Kidney epithelial cell (primary cell): ENCODE data around the gene PCBP1. TPM values are rescaled to one million over a fixed set of nuclear protein-coding genes. Genes with fewer than 3 reads are reported as not detected.

Experiments
- DNase-seq: peaks from one replicate; pipeline ENCODE4 v3.0.0-alpha.2; 2010; ENCODE audit warnings: low read depth
- H3K27me3 ChIP-seq: 2 replicates; pipeline ENCODE4 v1.6.0; 2011; ENCODE audit warnings: low read length; ENCODE audit not compliant: control insufficient read depth, insufficient read depth
- H3K36me3 ChIP-seq: 2 replicates; pipeline ENCODE4 v1.5.1; 2011; ENCODE audit warnings: low read length; ENCODE audit not compliant: control insufficient read depth, insufficient read depth
- H3K4me3 ChIP-seq: 2 replicates; pipeline ENCODE4 v1.5.1; 2011; ENCODE audit warnings: low read depth, mild to moderate bottlenecking, control low read depth, low read length
- total RNA-seq: library from RNA; depleted of rRNA; stranded (reverse); fragments of >200 nt; gene quantifications from 2 replicates; pipeline ENCODE4 v1.2.3, GENCODE V29; 2015
- TF ChIP-seq, protein P1 (sequence below): IDR thresholded peaks from 2 replicates; pipeline ENCODE4 v1.5.1; 2011; ENCODE audit warnings: mild to moderate bottlenecking, moderate library complexity, low read length, control low read depth, inconsistent platforms; ENCODE audit not compliant: insufficient read depth, poor library complexity, severe bottlenecking

The PCBP1 gene
- total RNA-seq, 1 donor from 2014 or later: 144 TPM

DNA sequence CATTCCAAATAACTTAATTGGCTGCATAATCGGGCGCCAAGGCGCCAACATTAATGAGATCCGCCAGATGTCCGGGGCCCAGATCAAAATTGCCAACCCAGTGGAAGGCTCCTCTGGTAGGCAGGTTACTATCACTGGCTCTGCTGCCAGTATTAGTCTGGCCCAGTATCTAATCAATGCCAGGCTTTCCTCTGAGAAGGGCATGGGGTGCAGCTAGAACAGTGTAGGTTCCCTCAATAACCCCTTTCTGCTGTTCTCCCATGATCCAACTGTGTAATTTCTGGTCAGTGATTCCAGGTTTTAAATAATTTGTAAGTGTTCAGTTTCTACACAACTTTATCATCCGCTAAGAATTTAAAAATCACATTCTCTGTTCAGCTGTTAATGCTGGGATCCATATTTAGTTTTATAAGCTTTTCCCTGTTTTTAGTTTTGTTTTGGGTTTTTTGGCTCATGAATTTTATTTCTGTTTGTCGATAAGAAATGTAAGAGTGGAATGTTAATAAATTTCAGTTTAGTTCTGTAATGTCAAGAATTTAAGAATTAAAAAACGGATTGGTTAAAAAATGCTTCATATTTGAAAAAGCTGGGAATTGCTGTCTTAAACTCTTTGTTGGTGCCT is 1.4 kb downstream of the PCBP1 start:
- TF ChIP-seq, protein P1, sequence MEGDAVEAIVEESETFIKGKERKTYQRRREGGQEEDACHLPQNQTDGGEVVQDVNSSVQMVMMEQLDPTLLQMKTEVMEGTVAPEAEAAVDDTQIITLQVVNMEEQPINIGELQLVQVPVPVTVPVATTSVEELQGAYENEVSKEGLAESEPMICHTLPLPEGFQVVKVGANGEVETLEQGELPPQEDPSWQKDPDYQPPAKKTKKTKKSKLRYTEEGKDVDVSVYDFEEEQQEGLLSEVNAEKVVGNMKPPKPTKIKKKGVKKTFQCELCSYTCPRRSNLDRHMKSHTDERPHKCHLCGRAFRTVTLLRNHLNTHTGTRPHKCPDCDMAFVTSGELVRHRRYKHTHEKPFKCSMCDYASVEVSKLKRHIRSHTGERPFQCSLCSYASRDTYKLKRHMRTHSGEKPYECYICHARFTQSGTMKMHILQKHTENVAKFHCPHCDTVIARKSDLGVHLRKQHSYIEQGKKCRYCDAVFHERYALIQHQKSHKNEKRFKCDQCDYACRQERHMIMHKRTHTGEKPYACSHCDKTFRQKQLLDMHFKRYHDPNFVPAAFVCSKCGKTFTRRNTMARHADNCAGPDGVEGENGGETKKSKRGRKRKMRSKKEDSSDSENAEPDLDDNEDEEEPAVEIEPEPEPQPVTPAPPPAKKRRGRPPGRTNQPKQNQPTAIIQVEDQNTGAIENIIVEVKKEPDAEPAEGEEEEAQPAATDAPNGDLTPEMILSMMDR: no peak
- Histone ChIP-seq H3K36me3 (no peaks in the 10 kb centered on the region), H3K4me3 (peak overlapping the region; percentile 94), H3K27me3 (no peaks in the 10 kb centered on the region)
- no peak for DNase-seq

DNA sequence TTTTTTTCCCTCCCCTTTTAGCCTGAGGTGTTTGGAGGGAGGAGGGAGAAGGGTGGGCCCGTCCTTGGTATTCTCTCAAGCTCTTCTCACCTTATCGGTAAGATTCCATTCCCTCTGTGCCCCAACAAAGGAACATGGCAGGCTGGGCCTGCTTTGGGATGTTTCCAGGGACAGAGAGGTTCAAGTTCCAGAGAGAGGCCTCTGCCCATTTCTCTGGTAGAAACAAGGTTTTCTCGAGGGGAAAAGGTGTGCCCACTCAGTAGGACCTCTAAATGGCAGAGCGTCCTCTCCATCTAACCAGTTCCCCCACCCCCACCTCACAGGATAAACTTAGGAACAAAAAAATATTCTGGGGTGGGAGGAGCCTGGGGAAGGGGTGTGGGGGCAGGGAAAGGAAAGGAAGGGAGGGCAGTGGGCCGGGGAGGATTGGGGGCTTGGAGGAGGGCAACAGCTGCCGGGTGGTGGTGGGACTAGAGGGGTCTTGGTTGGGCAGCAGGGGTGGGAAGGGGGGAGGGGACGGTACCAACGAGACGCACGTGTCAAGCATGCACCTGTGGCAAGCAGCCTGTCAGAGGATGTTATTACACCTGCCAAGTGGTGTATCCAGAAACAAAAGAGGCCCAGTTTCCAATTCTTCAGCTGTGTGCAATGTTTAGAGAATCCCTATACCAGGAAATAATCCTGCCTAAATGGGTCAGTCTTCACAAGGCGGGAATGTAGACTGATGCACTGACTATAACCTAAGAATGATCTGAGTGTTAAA is 2.1 kb downstream of the PCBP1 start:
- DNase-seq: no peak
- TF ChIP-seq, protein P1: no peak
- H3K27me3 ChIP-seq: no peaks in the 10 kb centered on the region
- H3K4me3 ChIP-seq: peak overlapping the region; percentile 94
- H3K36me3 ChIP-seq: no peaks in the 10 kb centered on the region

DNA sequence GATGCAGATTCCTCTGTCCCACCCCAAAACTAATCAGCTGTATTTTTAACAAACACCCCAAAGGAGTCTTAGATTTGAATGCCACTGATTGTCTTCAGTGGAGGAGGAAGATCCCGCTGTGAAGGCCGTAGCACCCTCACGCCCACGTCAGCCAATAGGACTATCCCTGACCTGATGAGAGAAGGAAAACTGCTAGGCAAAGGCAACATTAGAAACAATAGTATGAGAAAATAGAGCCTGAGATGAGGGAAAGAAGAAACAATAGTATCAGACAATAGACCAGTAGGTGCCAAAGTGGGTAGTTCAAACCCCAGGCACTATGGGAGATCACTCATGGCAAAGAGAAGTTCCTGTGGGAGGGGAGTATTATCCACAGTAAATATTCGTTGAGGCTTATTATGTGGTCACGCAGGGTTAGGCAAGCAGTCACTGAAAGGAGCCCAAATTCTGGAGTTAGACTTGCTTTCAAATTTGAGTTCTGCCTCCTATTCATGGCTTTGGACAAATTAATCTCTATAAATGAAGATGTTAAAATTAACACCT is 2.8 kb downstream of the PCBP1 start:
- no peak for DNase-seq
- Histone ChIP-seq H3K36me3 (no peaks in the 10 kb centered on the region), H3K27me3 (no peaks in the 10 kb centered on the region), H3K4me3 (no peak overlapping the region)
- TF ChIP-seq, protein P1: no peak

DNA sequence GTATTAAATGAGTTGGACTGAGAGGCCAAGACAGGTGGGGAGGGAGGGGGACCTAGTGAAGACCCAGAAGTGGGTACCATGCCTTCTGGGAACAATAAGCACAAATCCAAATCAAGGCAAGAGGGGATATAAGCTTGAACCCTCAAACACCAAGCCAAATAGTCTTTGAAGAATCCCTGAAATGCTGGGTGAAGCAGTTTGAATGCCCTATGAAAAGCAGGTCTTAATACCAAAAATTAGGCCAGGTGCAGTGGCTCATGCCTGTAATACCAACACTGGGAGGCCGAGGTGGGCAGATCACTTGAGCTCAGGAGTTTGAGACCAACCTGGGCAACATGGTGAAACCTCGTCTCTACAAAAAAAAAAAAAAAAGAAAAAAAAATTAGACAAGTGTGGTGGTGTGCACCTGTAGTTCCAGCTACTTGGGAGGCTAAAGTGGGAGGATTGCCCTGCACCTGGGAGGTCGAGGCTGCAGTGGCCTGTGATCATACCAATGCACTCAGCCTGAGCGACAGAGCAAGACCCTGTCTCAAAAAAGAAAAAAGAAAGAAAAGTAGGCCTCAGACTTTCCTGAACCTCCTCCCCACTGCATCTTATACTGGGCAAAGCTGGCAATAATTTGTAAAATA is 3.5 kb downstream of the PCBP1 start:
- Histone ChIP-seq H3K27me3 (no peaks in the 10 kb centered on the region), H3K36me3 (no peaks in the 10 kb centered on the region), H3K4me3 (no peak overlapping the region)
- DNase-seq: no peak
- TF ChIP-seq, protein P1: no peak

DNA sequence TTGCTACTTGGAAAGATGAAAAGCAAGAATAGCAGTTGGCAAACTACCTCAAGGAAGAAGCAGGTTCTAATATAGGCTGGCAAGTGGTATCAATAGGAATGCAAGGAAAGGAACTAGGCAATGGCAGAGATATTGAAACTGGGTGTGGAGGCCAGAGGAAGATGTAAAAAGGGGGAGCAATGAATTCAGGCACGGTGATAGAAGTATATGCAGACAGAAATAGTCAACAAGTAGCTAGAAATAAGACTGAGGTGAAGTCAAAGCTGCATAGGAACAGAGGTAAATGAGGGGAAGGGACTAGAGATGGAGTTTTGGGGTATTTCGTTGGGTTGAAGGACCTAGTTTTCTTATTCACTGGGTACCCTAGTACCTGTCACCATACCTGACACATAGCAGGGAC is 4.1 kb downstream of the PCBP1 start:
- H3K27me3 ChIP-seq: no peaks in the 10 kb centered on the region
- H3K36me3 ChIP-seq: no peaks in the 10 kb centered on the region
- no peak for DNase-seq
- no peak overlapping the region for H3K4me3 ChIP-seq
- TF ChIP-seq, protein P1: no peak
